ENCODE measurements around the gene SYT8. TPM values are rescaled to one million over a fixed set of nuclear protein-coding genes. Genes with fewer than 3 reads are reported as not detected.

SYT8 gene
- total and polyA plus RNA-seq, 10 donors: 0.83 TPM; not detected in 9

DNA sequence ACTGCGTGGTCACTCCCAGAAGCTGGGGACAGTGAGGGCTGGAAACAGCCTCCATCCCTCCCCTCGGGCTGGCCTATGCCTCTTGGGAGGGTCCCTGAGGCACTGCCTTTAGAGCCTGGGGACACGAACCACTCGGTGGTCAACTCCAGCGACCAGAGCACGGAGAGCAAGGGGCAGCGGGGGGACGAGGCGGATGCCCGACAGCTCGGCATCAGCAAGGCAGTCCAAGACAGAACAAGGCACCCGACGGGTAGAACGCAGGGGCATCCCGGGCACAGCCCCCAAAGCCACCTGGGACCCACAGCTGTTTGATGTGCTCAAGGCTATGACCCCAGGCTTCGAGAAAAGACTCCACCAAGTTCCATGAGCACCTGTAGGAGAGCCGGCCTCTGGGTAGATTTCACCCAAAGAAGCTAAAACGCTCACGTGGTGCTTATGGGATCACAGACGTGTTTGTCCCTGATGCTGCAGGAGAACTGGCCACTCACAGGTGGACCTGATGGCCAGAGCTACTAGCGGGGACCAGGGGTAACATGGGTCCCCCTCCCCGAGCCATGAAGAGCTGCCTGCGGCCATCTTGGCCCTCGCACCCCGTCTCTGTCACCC is 17.6 kb downstream of the SYT8 start:
- H3K4me3 ChIP-seq: peak overlapping the region in 6 of 8 donors; percentile 57 to 74 (median 62)
- H3K36me3 ChIP-seq: peaks cover 0 to 19% (median 0%) of the 10 kb centered on the region in 6 donors
- intact Hi-C loops (cut with DNase I; ENCODE audit: low total_unique reads): no loop called here
- peak overlapping the region; percentile 79 to 94 (median 92) for H3K27ac ChIP-seq
- H3K9me3 ChIP-seq: no peaks in the 10 kb centered on the region
- H3K4me1 ChIP-seq: peaks cover 43 to 100% (median 81%) of the 10 kb centered on the region in 6 donors
- 59 to 72% (median 64%) methylated on average over 20 to 25 of the region's 25 CpGs for WGBS, 5 donors
- TF ChIP-seq POLR2A (IDR thresholded peaks at IDR 0.05): no peak
- no peak for TF ChIP-seq POLR2AphosphoS5 (IDR thresholded peaks at IDR 0.05)
- TF ChIP-seq, protein P1, sequence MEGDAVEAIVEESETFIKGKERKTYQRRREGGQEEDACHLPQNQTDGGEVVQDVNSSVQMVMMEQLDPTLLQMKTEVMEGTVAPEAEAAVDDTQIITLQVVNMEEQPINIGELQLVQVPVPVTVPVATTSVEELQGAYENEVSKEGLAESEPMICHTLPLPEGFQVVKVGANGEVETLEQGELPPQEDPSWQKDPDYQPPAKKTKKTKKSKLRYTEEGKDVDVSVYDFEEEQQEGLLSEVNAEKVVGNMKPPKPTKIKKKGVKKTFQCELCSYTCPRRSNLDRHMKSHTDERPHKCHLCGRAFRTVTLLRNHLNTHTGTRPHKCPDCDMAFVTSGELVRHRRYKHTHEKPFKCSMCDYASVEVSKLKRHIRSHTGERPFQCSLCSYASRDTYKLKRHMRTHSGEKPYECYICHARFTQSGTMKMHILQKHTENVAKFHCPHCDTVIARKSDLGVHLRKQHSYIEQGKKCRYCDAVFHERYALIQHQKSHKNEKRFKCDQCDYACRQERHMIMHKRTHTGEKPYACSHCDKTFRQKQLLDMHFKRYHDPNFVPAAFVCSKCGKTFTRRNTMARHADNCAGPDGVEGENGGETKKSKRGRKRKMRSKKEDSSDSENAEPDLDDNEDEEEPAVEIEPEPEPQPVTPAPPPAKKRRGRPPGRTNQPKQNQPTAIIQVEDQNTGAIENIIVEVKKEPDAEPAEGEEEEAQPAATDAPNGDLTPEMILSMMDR (IDR thresholded peaks at IDR 0.05 in 8 of 11, conservative IDR thresholded peaks at IDR 0.05 in 3 of 11): no peak
- peak; percentile 86 for DNase-seq
- H3K27me3 ChIP-seq (replicated peaks in 1 of 7): no peaks in the 10 kb centered on the region

DNA sequence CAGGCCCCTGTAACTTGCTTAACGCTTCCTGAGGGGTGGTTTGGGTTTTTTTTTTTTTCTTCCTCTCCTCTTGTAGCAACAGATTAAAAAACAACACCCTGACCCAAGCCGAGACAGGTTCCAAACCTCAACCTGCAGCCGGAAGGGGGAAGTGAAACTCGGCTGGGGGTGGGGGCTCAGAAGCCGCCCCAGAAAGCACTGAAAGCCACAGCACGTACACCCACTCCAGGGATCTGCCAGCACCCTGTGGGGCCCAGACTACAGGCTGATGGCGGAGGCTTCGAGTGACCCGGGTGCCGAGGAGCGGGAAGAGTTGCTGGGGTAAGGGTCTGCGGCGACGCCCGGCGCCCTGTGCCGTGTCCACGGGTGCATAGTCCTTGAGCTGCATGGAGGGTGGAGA is 18.1 kb downstream of the SYT8 start, which contains the start of gene LSP1:
Gene LSP1 (plus strand): TSS at position 208 of the 400 bp plus-strand sequence. CDS start 61 bp downstream, at position 269.
- intact Hi-C loops (cut with DNase I; ENCODE audit: low total_unique reads): no loop called here
- peak within 1 kb of the TSS; percentile 56 to 74 (median 59) for H3K4me3 ChIP-seq
- peak; percentile 95 for DNase-seq
- H3K27ac ChIP-seq: peak within 1 kb of the TSS; percentile 79 to 94 (median 92)
- H3K27me3 ChIP-seq (replicated peaks in 1 of 7): no peaks in the 10 kb centered on the region
- peaks cover 0 to 24% (median 0%) of the 10 kb centered on the region in 6 donors for H3K36me3 ChIP-seq
- 17 to 31% (median 29%) methylated on average over 18 of the region's 18 CpGs for WGBS, 5 donors
- no peaks in the 10 kb centered on the region for H3K9me3 ChIP-seq
- H3K4me1 ChIP-seq: peaks cover 45 to 100% (median 82%) of the 10 kb centered on the region in 6 donors
- TF ChIP-seq POLR2AphosphoS5 (IDR thresholded peaks at IDR 0.05): peak; percentile 83 to 86 (median 84)
- TF ChIP-seq, protein P1 (IDR thresholded peaks at IDR 0.05 in 8 of 11, conservative IDR thresholded peaks at IDR 0.05 in 3 of 11): no peak

DNA sequence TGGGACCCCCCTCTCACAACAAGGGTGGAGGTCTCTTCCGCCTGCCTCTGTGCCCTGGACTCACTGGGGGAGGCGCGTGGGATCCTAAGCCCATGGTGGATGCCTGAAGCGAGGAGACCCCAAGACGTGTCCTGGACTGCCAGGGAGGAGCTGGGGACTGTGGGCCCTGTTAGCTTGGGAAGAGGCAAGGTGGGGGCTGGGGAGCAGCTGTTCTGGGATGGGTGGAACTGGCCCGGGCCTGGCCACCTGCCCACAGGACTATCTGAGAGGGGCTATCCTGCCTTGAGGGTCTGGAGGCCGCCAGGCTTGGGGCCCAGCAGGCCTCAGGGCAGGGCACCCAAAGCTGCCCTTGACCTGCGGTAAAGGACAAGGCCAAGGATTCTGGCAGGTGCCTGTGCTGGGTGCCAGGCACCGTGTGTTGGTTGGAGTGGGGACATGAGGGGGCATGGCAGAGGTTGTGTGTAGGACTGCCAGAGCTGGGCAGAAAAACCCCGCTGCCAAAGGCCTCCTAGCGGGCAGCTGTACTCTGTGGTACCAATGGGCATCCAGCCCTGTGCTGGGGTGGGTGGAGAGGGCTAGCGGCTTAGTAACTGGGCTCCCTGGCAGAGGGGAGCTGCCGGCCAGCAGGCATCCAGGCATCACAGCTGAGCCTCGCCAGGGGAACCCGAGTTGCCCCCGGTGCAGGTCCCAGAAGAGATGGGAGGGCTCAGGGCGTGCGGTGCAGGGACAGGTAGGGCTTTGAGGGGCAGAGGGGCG is 18.8 kb downstream of the SYT8 start:
- 45 to 70% (median 63%) methylated on average over 11 to 19 of the region's 19 CpGs for WGBS, 5 donors
- H3K4me3 ChIP-seq: peak overlapping the region; percentile 56 to 74 (median 59)
- peak; percentile 87 for DNase-seq

More for the DNA sequence above, 18.8 kb downstream of the SYT8 start:
- H3K9me3 ChIP-seq: no peaks in the 10 kb centered on the region
- peaks cover 45 to 100% (median 84%) of the 10 kb centered on the region in 6 donors for H3K4me1 ChIP-seq
- no peaks in the 10 kb centered on the region for H3K27me3 ChIP-seq (replicated peaks in 1 of 7)
- no peak for TF ChIP-seq POLR2A (IDR thresholded peaks at IDR 0.05)
- peak in 1 of 3 donors; percentile 7 for TF ChIP-seq POLR2AphosphoS5 (IDR thresholded peaks at IDR 0.05)
- TF ChIP-seq, protein P1 (IDR thresholded peaks at IDR 0.05 in 8 of 11, conservative IDR thresholded peaks at IDR 0.05 in 3 of 11): peak in 1 of 11 experiments; percentile 6
- H3K36me3 ChIP-seq: peaks cover 0 to 31% (median 0%) of the 10 kb centered on the region in 6 donors
- H3K27ac ChIP-seq: peak overlapping the region; percentile 79 to 94 (median 92)
- intact Hi-C loops (cut with DNase I; ENCODE audit: low total_unique reads): no loop called here
